Endothelial cell of umbilical vein (primary cell): ENCODE measurements around the gene NTNG1. TPM values are rescaled to one million over a fixed set of nuclear protein-coding genes. Genes with fewer than 3 reads are reported as not detected.

Experiments
- BruUV-seq: library from RNA; stranded (reverse); fragments of 400-500 nt; replicated peaks from 2 replicates; lab custom pipeline; 2021; lab: Mats Ljungman, UMichigan
- CTCF ChIA-PET: fragments of 300-600, 350-600 bp; sonication (Branson Sonifier 250); formaldehyde crosslinking; loops from one replicate; lab custom pipeline; 2021; ENCODE audit warnings: antibody characterized with exemption, inconsistent platforms; lab: Charles Lee
- POLR2A ChIA-PET: fragments of 300-600, 350-600 bp; sonication (Branson Sonifier 250); formaldehyde crosslinking; loops from one replicate; lab custom pipeline; 2021; ENCODE audit warnings: antibody characterized with exemption, inconsistent platforms; lab: Charles Lee
- DNase-seq: peaks from one replicate; pipeline ENCODE4 v3.0.0-alpha.2; 2011; ENCODE audit warnings: low read depth, low spot score
- FAIRE-seq: peaks from 2 replicates; lab custom pipeline; 2011; peaks lifted over from hg19 to GRCh38; lab: Jason Lieb, UNC
- H2AFZ ChIP-seq: 2 replicates; pipeline ENCODE4 v1.6.0; 2012; ENCODE audit warnings: low read depth, low read length, control low read depth, inconsistent platforms
- H3K27ac ChIP-seq: 2 replicates; pipeline ENCODE4 v1.5.1; 2011; ENCODE audit warnings: low read depth, mild to moderate bottlenecking, control low read depth, low read length, moderate library complexity; ENCODE audit not compliant: insufficient read depth
- H3K27me3 ChIP-seq, 2 experiments: 2 replicates each; pipeline versions ENCODE4 v1.6.0 to v1.6.1; 2011; ENCODE audit warnings: low read length in 2 of 2, mixed read lengths in 1 of 2; ENCODE audit not compliant: control insufficient read depth in 2 of 2, insufficient read depth in 2 of 2
- H3K36me3 ChIP-seq, 2 experiments: 2 replicates in 1 of 2; 3 replicates in 1 of 2; pipeline ENCODE4 v1.5.1; 2011; ENCODE audit warnings: low read length in 2 of 2, mild to moderate bottlenecking in 1 of 2, moderate library complexity in 1 of 2; ENCODE audit not compliant: control insufficient read depth in 2 of 2, insufficient read depth in 2 of 2; ENCODE audit errors: extremely low read depth in 1 of 2
- H3K4me1 ChIP-seq: 3 replicates; pipeline ENCODE4 v1.5.1; 2011; ENCODE audit warnings: mild to moderate bottlenecking, low read length; ENCODE audit not compliant: control insufficient read depth, insufficient read depth; ENCODE audit errors: extremely low read depth
- H3K4me2 ChIP-seq: 2 replicates; pipeline ENCODE4 v1.6.1; 2011; ENCODE audit warnings: low read length, control low read depth, mixed read lengths; ENCODE audit not compliant: insufficient read depth
- H3K4me3 ChIP-seq, 3 experiments: fragments of 200-600 bp in 1 of 3; sonication (generic), shearing (Covaris generic) in 1 of 3; replicated peaks in 1 of 3; 2 replicates each; pipeline ENCODE4 v1.5.1; 2011 to 2016; ENCODE audit warnings: control low read depth in 3 of 3, low read length in 3 of 3, mild to moderate bottlenecking in 2 of 3, inconsistent platforms in 1 of 3, low read depth in 1 of 3, moderate library complexity in 1 of 3; ENCODE audit not compliant: insufficient read depth in 1 of 3
- H3K79me2 ChIP-seq: 2 replicates; pipeline ENCODE4 v1.6.0; 2012; ENCODE audit warnings: low read length, inconsistent platforms; ENCODE audit not compliant: control insufficient read depth, insufficient read depth
- H3K9ac ChIP-seq: replicated peaks from 2 replicates; pipeline ENCODE3; 2011; ENCODE audit warnings: low read length, control low read depth; ENCODE audit not compliant: insufficient read depth; ENCODE audit errors: extremely low read depth
- H3K9me1 ChIP-seq: replicated peaks from 3 replicates; pipeline ENCODE4 v1.6.0; 2011; ENCODE audit warnings: mild to moderate bottlenecking, low read length; ENCODE audit not compliant: control insufficient read depth, insufficient read depth; ENCODE audit errors: extremely low read depth
- H3K9me3 ChIP-seq: replicated peaks from 2 replicates; pipeline ENCODE4 v1.5.1; 2012; ENCODE audit warnings: low read length, inconsistent platforms; ENCODE audit not compliant: control insufficient read depth, insufficient read depth
- H4K20me1 ChIP-seq: replicated peaks from 2 replicates; pipeline ENCODE3; 2011; ENCODE audit warnings: mild to moderate bottlenecking, low read length; ENCODE audit not compliant: control insufficient read depth, insufficient read depth; ENCODE audit errors: extremely low read depth
- FOS ChIP-seq: IDR thresholded peaks from 2 replicates; pipeline ENCODE4 v1.6.1; 2011; ENCODE audit warnings: mild to moderate bottlenecking, low read length, moderate library complexity, borderline replicate concordance; ENCODE audit not compliant: insufficient read depth
- GATA2 ChIP-seq: IDR thresholded peaks from 2 replicates; pipeline ENCODE4 v1.7.0; 2011; ENCODE audit warnings: low read depth, mild to moderate bottlenecking, moderate library complexity, mixed read lengths, low read length; ENCODE audit not compliant: insufficient read length, insufficient read depth
- MAX ChIP-seq: IDR thresholded peaks from 2 replicates; pipeline ENCODE4 v1.6.1; 2011; ENCODE audit not compliant: insufficient read depth, insufficient read length
- POLR2AphosphoS5 ChIP-seq: IDR thresholded peaks from 2 replicates; pipeline ENCODE4 v1.6.1; 2012; ENCODE audit warnings: low read depth, mild to moderate bottlenecking, control low read depth, low read length, moderate library complexity; ENCODE audit not compliant: insufficient read depth
- dilution Hi-C: fragments of 300-500 bp; cut with MboI; formaldehyde crosslinking; loops from one replicate; pipeline ENCODE4 v1.15.0; 2019; ENCODE audit warnings: low sequenced_read_pairs; ENCODE audit not compliant: extremely low pct_ligation_motif_present
- intact Hi-C: fragments of 100-400 bp; cut with micrococcal nuclease; formaldehyde crosslinking; loops from one replicate; pipeline ENCODE4 v1.10.0; 2022
- polyA plus RNA-seq, 4 experiments: library from polyadenylated mRNA; depleted of rRNA in 3 of 4; stranded (reverse) in 3 of 4; unstranded in 1 of 4; fragments of >200 nt; gene quantifications; 2 replicates each; pipeline versions ENCODE4 v1.2.1 to v1.2.3, GENCODE V29; 2011 to 2012; ENCODE audit warnings: missing spikeins in 1 of 4
- total RNA-seq: library from RNA; stranded (reverse); gene quantifications from 2 replicates; pipeline ENCODE4 v1.2.3, GENCODE V29; 2021
- TF ChIP-seq, protein P1 (sequence below), 2 donors: IDR thresholded peaks; 1 replicate in 1 of 2; 2 replicates in 1 of 2; pipeline ENCODE4 v1.5.1; 2011; ENCODE audit warnings: low read length in 2 of 2, mild to moderate bottlenecking in 2 of 2, moderate library complexity in 2 of 2, control low read depth in 1 of 2, inconsistent platforms in 1 of 2, low read depth in 1 of 2; ENCODE audit not compliant: insufficient read depth in 1 of 2; ENCODE audit errors: extremely low read depth in 1 of 2

Gene NTNG1
- total and polyA plus RNA-seq, 2 donors (not counting 3 experiments of a cell fraction or from before 2014, with no cell fraction given) = not detected

- no peak overlapping the region for H2AFZ ChIP-seq
- DNase-seq (peak; percentile 18), FAIRE-seq (peak; percentile 70)
- ChIA-PET POLR2A (no interaction called here), CTCF (interaction anchor here (1.0 to 1.4 kb wide), 3 partner anchors 9 to 317 kb away, joined by 3 to 6 read pairs (median 3); no protein-coding TSS in a partner anchor)
- no peak overlapping the region for H3K4me2 ChIP-seq
- H3K27me3 ChIP-seq = no peaks in the 10 kb centered on the region
- BruUV-seq = no TSS peak
- no peak overlapping the region for H3K9ac ChIP-seq
- no peaks in the 10 kb centered on the region for H4K20me1 ChIP-seq
- no peaks in the 10 kb centered on the region for H3K9me1 ChIP-seq
- H3K4me3 ChIP-seq = no peak overlapping the region
- no peaks in the 10 kb centered on the region for H3K79me2 ChIP-seq
- intact Hi-C loops (loop anchor here (1.0 kb wide), 2 partner anchors 99 to 320 kb away; no protein-coding TSS in a partner anchor), dilution Hi-C loops (no loop called here)
- H3K9me3 ChIP-seq = no peaks in the 10 kb centered on the region
- no peaks in the 10 kb centered on the region for H3K4me1 ChIP-seq
- TF ChIP-seq MAX (no peak), GATA2 (no peak), POLR2AphosphoS5 (no peak), FOS (no peak)
- TF ChIP-seq, protein P1, sequence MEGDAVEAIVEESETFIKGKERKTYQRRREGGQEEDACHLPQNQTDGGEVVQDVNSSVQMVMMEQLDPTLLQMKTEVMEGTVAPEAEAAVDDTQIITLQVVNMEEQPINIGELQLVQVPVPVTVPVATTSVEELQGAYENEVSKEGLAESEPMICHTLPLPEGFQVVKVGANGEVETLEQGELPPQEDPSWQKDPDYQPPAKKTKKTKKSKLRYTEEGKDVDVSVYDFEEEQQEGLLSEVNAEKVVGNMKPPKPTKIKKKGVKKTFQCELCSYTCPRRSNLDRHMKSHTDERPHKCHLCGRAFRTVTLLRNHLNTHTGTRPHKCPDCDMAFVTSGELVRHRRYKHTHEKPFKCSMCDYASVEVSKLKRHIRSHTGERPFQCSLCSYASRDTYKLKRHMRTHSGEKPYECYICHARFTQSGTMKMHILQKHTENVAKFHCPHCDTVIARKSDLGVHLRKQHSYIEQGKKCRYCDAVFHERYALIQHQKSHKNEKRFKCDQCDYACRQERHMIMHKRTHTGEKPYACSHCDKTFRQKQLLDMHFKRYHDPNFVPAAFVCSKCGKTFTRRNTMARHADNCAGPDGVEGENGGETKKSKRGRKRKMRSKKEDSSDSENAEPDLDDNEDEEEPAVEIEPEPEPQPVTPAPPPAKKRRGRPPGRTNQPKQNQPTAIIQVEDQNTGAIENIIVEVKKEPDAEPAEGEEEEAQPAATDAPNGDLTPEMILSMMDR (IDR thresholded peaks at IDR 0.05; ENCODE audit: extremely low read depth in 1 of 2, insufficient read depth in 1 of 2, low read depth in 1 of 2, low read length in 2 of 2) = peak; percentile 28 to 53
- no peaks in the 10 kb centered on the region for H3K36me3 ChIP-seq
- no peak overlapping the region for H3K27ac ChIP-seq
Observed at GRCh38 chr1:107430540-107431228, 289.8 kb downstream of the NTNG1 start.
